Activated effector memory CD4-positive, alpha-beta T cell treated with anti-CD3 and anti-CD28 coated beads, Interleukin-2, amount 50 U/mL, for 16 hours (primary cell): Measurements from ENCODE around the gene EIF3D.
A peak's percentile ranks its signal among the peaks of the same experiment; 100 is the strongest.

Experiments used
- DNase-seq: peaks from one replicate; pipeline ENCODE4 v3.0.0-alpha.2; 2020

The EIF3D gene

GRCh38 chr22:36528795-36529751 lies at the start of gene EIF3D:
Gene EIF3D (minus strand): TSS chr22:36529166. CDS start chr22:36526121, 3,045 bp downstream.
- peak; percentile 99 for DNase-seq

- DNase-seq: no peak
Observed at GRCh38 chr22:36578619-36579018, 49.7 kb upstream of the EIF3D start.

DNA sequence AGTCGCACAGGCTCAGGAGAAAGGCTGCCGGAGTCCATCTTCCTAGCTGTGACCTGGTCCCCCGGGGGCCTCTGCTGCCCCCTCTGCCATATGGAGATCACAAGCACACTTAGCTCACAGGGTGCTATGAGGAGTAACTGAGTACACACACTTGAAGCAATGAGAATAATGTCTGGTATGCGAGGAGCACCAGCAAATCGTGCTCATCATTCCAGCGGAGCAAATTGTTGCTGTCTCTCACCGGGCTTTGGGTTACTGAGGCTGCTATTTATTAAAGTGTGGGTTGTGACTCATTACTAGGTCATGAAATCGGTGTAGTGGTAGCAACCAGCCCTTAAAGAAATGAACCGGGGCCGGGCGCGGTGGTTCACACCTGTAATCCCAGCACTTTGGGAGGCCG lies 48.1 kb upstream of the EIF3D start:
- no peak for DNase-seq

DNA sequence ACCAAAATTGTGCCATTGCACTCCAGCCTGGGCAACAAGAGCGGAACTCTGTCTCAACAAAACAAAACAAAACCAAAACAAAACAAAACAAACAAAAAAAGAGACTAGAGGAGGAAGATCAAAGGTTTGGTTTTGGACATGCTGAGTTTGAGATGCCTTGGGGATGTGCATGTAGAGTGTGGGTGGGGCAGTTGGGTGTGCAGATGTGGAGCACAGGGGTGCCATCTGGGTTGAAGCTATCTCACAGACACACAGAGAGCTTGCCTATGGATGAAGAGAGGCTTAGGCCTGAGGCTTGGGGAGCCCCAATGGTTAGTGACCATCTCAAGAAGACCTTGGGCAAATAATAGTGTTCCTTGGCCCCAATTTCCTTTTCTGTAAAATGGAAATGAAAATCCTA lies 45.8 kb upstream of the EIF3D start:
- DNase-seq: no peak

DNA sequence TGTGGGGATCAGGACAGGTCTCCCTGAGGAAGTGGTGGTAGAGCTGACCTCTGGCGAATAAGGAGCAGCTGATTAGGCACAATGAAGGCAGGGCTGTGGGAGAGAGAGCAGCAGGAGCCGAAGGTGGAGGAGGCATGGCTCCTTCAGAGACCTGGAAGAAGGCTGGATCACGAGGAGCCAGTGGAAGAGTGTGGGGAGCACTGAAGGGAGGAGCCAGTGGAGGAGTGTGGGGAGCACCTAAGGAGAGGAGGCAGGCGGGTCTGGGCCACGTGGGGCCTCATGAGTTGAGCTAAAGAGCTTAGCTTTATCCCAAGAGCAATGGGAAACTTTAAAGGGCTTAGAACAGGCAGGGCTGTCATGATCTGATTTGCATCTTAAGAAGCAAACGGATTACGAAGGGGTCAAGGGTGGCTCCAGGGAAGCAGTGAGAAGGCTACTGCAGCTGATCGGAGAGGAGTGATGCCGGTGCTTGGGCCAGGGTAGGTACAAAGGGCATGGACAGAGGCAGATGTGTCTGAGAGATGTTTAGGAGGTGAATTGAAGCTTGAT lies 44.9 kb upstream of the EIF3D start:
- DNase-seq: no peak

- no peak for DNase-seq
Observed at GRCh38 chr22:36571991-36572390, 43.0 kb upstream of the EIF3D start.

DNA sequence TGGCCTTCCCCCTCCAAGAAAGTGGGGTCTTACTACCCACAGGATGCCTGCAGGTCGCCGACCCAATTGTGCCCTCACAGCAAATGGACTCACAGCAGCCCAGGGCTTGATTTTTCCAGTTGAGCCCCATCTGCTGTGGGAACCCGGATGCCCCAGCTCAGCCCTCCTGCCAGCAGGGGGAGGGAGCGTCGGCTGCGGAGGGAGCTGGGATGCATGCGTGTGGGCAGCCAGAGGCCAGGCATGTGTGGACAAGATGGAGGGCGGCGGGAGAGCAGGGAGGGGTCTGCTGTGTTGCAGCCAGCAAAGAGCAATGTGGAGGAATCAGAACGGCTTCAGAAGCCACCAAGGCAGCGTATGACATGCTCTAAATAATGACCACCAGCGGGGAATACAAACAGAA lies 41.0 kb upstream of the EIF3D start:
- DNase-seq: no peak

- no peak for DNase-seq
Observed at GRCh38 chr22:36568846-36569245, 39.9 kb upstream of the EIF3D start.

GRCh38 chr22:36566720-36567119 lies 37.8 kb upstream of the EIF3D start:
- no peak for DNase-seq

DNA sequence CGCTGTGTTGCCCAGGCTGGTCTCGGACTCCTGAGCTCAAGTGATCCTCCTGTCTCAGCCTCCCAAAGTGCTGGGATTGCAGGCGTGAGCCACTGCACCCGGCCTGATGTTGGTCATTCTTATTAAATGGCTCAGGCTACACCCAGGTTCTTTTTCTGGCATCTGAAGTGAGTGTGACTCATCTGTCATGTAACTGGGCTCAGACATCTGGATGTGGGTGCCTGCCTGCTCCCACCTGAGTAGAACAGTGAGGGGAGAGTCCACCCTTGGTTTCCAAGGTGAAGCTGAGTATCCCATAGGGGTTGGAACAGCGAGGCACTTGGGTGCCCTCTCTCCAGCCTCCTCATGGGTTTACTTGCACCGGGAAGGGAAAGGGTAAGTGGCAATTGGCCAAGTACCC lies 36.7 kb upstream of the EIF3D start:
- no peak for DNase-seq

GRCh38 chr22:36565159-36565507 lies 36.2 kb upstream of the EIF3D start:
- no peak for DNase-seq

DNA sequence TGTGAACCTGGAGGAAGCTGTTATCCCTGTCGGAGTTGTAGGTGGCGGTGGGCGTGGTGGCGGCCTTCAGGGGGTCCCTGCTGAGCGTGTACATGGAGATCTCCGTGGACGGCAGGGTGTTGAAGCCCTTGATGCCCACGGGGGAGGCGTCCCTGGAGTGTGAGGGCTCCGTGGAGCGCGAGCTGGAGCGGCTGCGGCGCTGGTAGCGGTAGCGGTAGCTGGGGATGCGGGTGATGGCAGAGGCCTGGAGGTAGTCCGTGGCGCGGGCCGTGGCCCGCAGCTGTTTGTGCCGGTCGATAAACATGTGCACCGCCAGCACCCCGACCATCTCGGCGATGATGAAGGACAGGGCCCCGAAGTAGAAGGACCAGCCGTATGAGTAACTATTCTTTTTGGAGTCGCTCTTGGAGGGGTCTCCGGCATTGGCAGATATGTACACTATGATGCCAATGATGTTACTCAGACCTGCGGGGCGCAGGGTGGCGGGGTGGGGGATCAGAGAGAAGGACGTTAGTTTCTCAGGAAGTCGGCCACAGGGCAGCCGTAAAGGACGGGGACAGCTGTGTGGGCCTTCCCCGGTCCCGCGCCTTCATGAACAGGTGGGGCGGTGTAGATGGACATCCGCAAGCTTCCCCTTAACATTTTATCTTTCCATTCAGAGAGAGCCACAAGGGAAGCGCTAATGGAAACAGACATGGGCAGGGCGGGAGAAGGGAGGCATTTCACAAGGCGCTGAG lies 35.6 kb upstream of the EIF3D start:
- no peak for DNase-seq

- no peak for DNase-seq
Observed at GRCh38 chr22:36563898-36564297, 34.9 kb upstream of the EIF3D start.

GRCh38 chr22:36563444-36563843 lies 34.5 kb upstream of the EIF3D start:
- DNase-seq: no peak

GRCh38 chr22:36563001-36563400 lies 34.0 kb upstream of the EIF3D start:
- no peak for DNase-seq

GRCh38 chr22:36562261-36562835 lies 33.4 kb upstream of the EIF3D start:
- DNase-seq: no peak

- no peak for DNase-seq
Observed at GRCh38 chr22:36561291-36561811, 32.4 kb upstream of the EIF3D start.

GRCh38 chr22:36560001-36560400 lies 31.0 kb upstream of the EIF3D start:
- no peak for DNase-seq

GRCh38 chr22:36554098-36554497 lies 25.1 kb upstream of the EIF3D start:
- no peak for DNase-seq

GRCh38 chr22:36552289-36552688 lies 23.3 kb upstream of the EIF3D start:
- DNase-seq: no peak

- DNase-seq: no peak
Observed at GRCh38 chr22:36550701-36551495, 21.9 kb upstream of the EIF3D start.

DNA sequence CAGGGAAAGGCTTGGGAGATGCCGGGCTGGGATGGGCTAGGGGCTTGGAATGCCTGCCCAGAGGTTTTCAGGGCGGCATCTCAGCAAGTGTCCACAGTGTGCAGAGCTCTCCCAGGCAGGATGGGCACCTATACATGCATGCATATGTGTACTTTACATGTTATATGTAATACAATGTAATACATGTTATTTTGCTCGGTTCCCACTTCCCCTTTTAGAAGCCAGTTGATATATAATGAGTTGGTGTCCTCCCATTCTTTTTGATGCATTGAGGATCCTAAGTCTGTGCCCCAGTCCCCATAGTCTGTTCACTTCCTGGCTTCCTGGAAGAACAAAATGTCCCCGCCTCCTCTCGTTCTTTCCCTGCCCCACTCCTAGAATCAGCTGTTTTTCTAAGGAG lies 20.1 kb upstream of the EIF3D start:
- no peak for DNase-seq
